BJ (cell line): Measurements from ENCODE around the gene IKZF3. TPM values are rescaled to one million over a fixed set of nuclear protein-coding genes. Genes with fewer than 3 reads are reported as not detected.

Experiments
- CTCF ChIA-PET: fragments of 350-600 bp; formaldehyde crosslinking; extraction: SDS; loops from one replicate; lab custom pipeline; 2021; ENCODE audit warnings: antibody characterized with exemption, inconsistent platforms; lab: Yijun Ruan, JAX
- POLR2A ChIA-PET: fragments of 300-600 bp; sonication (Branson Sonifier 250); formaldehyde crosslinking; extraction: SDS; loops from one replicate; lab custom pipeline; 2021; ENCODE audit warnings: antibody characterized with exemption; lab: Charles Lee
- DNase-seq: peaks from one replicate; pipeline ENCODE4 v3.0.0-alpha.2; 2011; ENCODE audit warnings: low read depth
- H3K27me3 ChIP-seq: 2 replicates; pipeline ENCODE4 v1.6.0; 2011; ENCODE audit warnings: low read length; ENCODE audit not compliant: control insufficient read depth, insufficient read depth
- H3K36me3 ChIP-seq: 2 replicates; pipeline ENCODE4 v1.5.1; 2011; ENCODE audit warnings: low read length; ENCODE audit not compliant: control insufficient read depth, insufficient read depth
- H3K4me3 ChIP-seq: 2 replicates; pipeline ENCODE4 v1.5.1; 2011; ENCODE audit warnings: low read depth, mild to moderate bottlenecking, control low read depth, low read length
- CTCF ChIP-seq: IDR thresholded peaks from 2 replicates; pipeline ENCODE4 v1.5.1; 2011; ENCODE audit warnings: low read depth, mild to moderate bottlenecking, control low read depth, inconsistent platforms, low read length, moderate library complexity; ENCODE audit not compliant: insufficient read depth
- polyA plus RNA-seq: library from polyadenylated mRNA; depleted of rRNA; stranded (reverse); fragments of >200 nt; gene quantifications from 2 replicates; pipeline ENCODE4 v1.2.3, GENCODE V29; 2011

IKZF3 gene
- polyA plus RNA-seq, 1 experiment: not detected

- peaks cover 1% of the 10 kb centered on the region for H3K27me3 ChIP-seq
- TF ChIP-seq CTCF: no peak
- ChIA-PET POLR2A (no interaction called here), CTCF (interaction anchor here (1.1 kb wide), 1 partner anchor 10 kb away, joined by 3 read pairs; no protein-coding TSS in a partner anchor)
- no peak for DNase-seq
- no peaks in the 10 kb centered on the region; the same call in 1 of the 2 replicates for H3K36me3 ChIP-seq
- H3K4me3 ChIP-seq: no peak overlapping the region
These were observed 127.6 kb downstream of the IKZF3 start for GRCh38 chr17:39736319-39737165.

- no peak for DNase-seq
- Histone ChIP-seq H3K36me3 (no peaks in the 10 kb centered on the region), H3K4me3 (no peak overlapping the region), H3K27me3 (peaks cover 1% of the 10 kb centered on the region)
- ChIA-PET CTCF (no interaction called here), POLR2A (no interaction called here)
- no peak for TF ChIP-seq CTCF
These were observed 128.2 kb downstream of the IKZF3 start for GRCh38 chr17:39735882-39736281.

- Histone ChIP-seq H3K36me3 (peaks cover 10% of the 10 kb centered on the region), H3K27me3 (peaks cover 1% of the 10 kb centered on the region), H3K4me3 (no peak overlapping the region)
- no peak for DNase-seq
- CTCF ChIA-PET: interaction anchor here (1.8 to 3.1 kb wide), 3 partner anchors 11 to 111 kb away, joined by 4 to 15 read pairs (median 12); partner anchors contain the start of gene ERBB2
- no peak for TF ChIP-seq CTCF
- POLR2A ChIA-PET: no interaction called here
These were observed 131.5 kb downstream of the IKZF3 start for GRCh38 chr17:39732586-39732985.

GRCh38 chr17:39730095-39730921 lies 133.8 kb downstream of the IKZF3 start, which contains the start of gene MIEN1:
TSS of gene MIEN1 (minus strand) at chr17:39730532. CDS start at chr17:39730495, 37 bp downstream.
- POLR2A ChIA-PET: interaction anchor here (0.6 to 0.7 kb wide), 2 partner anchors 33 to 185 kb away, joined by 3 to 4 read pairs; no protein-coding TSS in a partner anchor

More at GRCh38 chr17:39730095-39730921, 133.8 kb downstream of the IKZF3 start, which contains the start of gene MIEN1:
- Histone ChIP-seq H3K27me3 (peaks cover 1% of the 10 kb centered on the region; the same call in 1 of the 2 replicates), H3K36me3 (peaks cover 22% of the 10 kb centered on the region), H3K4me3 (peak within 1 kb of the TSS; percentile 89)
- no peak for DNase-seq
- CTCF ChIA-PET: interaction anchor here (0.6 to 3.6 kb wide), 26 partner anchors 8 to 108 kb away, joined by 3 to 15 read pairs (median 4); partner anchors contain the start of genes ERBB2, PGAP3 and PNMT
- peak; percentile 84 for TF ChIP-seq CTCF
